ENCODE results near the gene CCDC9.

Gene CCDC9

GRCh38 chr19:47255879-47256692 lies at the start of gene CCDC9:
Gene CCDC9, plus strand, starts transcription at chr19:47256525. Its CDS starts 1,876 bp downstream, at chr19:47258401.
- DNase-seq (ENCODE audit: low spot score): no peak

GRCh38 chr19:47209319-47210179 lies 46.8 kb upstream of the CCDC9 start:
- DNase-seq (ENCODE audit: low spot score): no peak

- no peak for DNase-seq (ENCODE audit: low spot score)
Observed at GRCh38 chr19:47210180-47210490, 46.2 kb upstream of the CCDC9 start.

- peak; percentile 78 for DNase-seq (ENCODE audit: low spot score)
Observed at GRCh38 chr19:47210689-47211316, 45.5 kb upstream of the CCDC9 start.

- no peak for DNase-seq (ENCODE audit: low spot score)
Observed at GRCh38 chr19:47215581-47215980, 40.7 kb upstream of the CCDC9 start.

- no peak for DNase-seq (ENCODE audit: low spot score)
Observed at GRCh38 chr19:47221080-47221841, 35.1 kb upstream of the CCDC9 start.

GRCh38 chr19:47221890-47222289 lies 34.4 kb upstream of the CCDC9 start:
- DNase-seq (ENCODE audit: low spot score): no peak

GRCh38 chr19:47225746-47226425 lies 30.4 kb upstream of the CCDC9 start:
- DNase-seq (ENCODE audit: low spot score): peak; percentile 100

GRCh38 chr19:47226426-47227351 lies 29.6 kb upstream of the CCDC9 start:
- DNase-seq (ENCODE audit: low spot score): no peak

- DNase-seq (ENCODE audit: low spot score): peak; percentile 61
Observed at GRCh38 chr19:47227352-47228167, 28.8 kb upstream of the CCDC9 start.

- no peak for DNase-seq (ENCODE audit: low spot score)
Observed at GRCh38 chr19:47228168-47228936, 28.0 kb upstream of the CCDC9 start.

- no peak for DNase-seq (ENCODE audit: low spot score)
Observed at GRCh38 chr19:47228937-47229675, 27.2 kb upstream of the CCDC9 start.

GRCh38 chr19:47229676-47230053 lies 26.7 kb upstream of the CCDC9 start:
- DNase-seq (ENCODE audit: low spot score): no peak

GRCh38 chr19:47230054-47230920 lies 26.0 kb upstream of the CCDC9 start:
- peak; percentile 84 for DNase-seq (ENCODE audit: low spot score)

- no peak for DNase-seq (ENCODE audit: low spot score)
Observed at GRCh38 chr19:47230921-47231214, 25.5 kb upstream of the CCDC9 start, which contains the start of gene BBC3. Gene BBC3, minus strand, starts transcription at chr19:47231199. Its CDS starts 2,768 bp downstream, at chr19:47228431.

GRCh38 chr19:47231215-47232054 lies 24.9 kb upstream of the CCDC9 start:
- peak; percentile 96 for DNase-seq (ENCODE audit: low spot score)
